Osteocyte (in vitro differentiated cells): ENCODE data around the gene NDUFS2. TPM values are rescaled to one million over a fixed set of nuclear protein-coding genes. Genes with fewer than 3 reads are reported as not detected.

Source experiments
- DNase-seq: peaks from one replicate; pipeline ENCODE4 v3.0.0; 2021; ENCODE audit warnings: mixed read lengths; ENCODE audit not compliant: unreplicated experiment; ENCODE audit errors: extremely low spot score
- H3K27ac Mint-ChIP-seq: one replicate; pipeline ENCODE4 v1.8.0; 2021; ENCODE audit warnings: mild to moderate bottlenecking, mixed read lengths; ENCODE audit not compliant: unreplicated experiment
- H3K27me3 Mint-ChIP-seq: one replicate; pipeline ENCODE4 v1.8.0; 2021; ENCODE audit warnings: mixed read lengths; ENCODE audit not compliant: unreplicated experiment
- H3K36me3 Mint-ChIP-seq: one replicate; pipeline ENCODE4 v1.8.0; 2021; ENCODE audit warnings: mixed read lengths; ENCODE audit not compliant: unreplicated experiment
- H3K4me1 Mint-ChIP-seq: one replicate; pipeline ENCODE4 v1.8.0; 2021; ENCODE audit warnings: mixed read lengths; ENCODE audit not compliant: unreplicated experiment
- H3K4me3 Mint-ChIP-seq: one replicate; pipeline ENCODE4 v1.8.0; 2021; ENCODE audit warnings: mild to moderate bottlenecking, moderate library complexity, mixed read lengths; ENCODE audit not compliant: unreplicated experiment
- H3K9me3 Mint-ChIP-seq: one replicate; pipeline ENCODE4 v1.8.0; 2021; ENCODE audit warnings: mixed read lengths; ENCODE audit not compliant: unreplicated experiment
- total RNA-seq: library from RNA; stranded (reverse); gene quantifications from 2 replicates; pipeline ENCODE4 v1.2.1, GENCODE V29; 2021
- TF ChIP-seq, protein P1 (sequence below): fragments of 200-600 bp; sonication (generic); IDR thresholded peaks from 2 replicates; pipeline ENCODE4 v1.5.0; 2021; ENCODE audit warnings: antibody characterized with exemption, mild to moderate bottlenecking, moderate library complexity

Gene NDUFS2
- total RNA-seq, 1 donor from 2014 or later = 82.5 TPM

DNA sequence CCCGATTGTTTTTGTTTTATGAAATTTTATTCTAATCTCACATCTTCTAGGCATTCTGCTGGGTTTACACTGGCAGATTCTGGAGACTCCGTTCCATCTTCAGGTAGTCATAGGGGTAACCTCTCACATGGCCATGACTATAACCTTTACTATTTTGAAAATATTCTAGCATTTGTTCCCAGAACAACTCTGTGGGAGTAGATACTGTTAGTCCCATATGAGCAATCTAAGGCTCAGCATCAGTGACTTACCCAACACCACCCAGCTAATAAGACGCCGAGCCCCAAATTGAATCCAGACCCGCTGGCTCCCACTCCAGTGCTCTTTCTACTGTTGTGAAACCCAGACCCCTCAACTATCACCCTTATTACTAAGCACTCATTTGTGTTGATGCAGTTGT is 13.1 kb upstream of the NDUFS2 start:
- Mint-ChIP-seq H3K4me3 (no peak overlapping the region), H3K9me3 (no peaks in the 10 kb centered on the region), H3K4me1 (peaks cover 11% of the 10 kb centered on the region), H3K27me3 (no peaks in the 10 kb centered on the region), H3K27ac (no peak overlapping the region), H3K36me3 (peaks cover 2% of the 10 kb centered on the region)
- TF ChIP-seq, protein P1, sequence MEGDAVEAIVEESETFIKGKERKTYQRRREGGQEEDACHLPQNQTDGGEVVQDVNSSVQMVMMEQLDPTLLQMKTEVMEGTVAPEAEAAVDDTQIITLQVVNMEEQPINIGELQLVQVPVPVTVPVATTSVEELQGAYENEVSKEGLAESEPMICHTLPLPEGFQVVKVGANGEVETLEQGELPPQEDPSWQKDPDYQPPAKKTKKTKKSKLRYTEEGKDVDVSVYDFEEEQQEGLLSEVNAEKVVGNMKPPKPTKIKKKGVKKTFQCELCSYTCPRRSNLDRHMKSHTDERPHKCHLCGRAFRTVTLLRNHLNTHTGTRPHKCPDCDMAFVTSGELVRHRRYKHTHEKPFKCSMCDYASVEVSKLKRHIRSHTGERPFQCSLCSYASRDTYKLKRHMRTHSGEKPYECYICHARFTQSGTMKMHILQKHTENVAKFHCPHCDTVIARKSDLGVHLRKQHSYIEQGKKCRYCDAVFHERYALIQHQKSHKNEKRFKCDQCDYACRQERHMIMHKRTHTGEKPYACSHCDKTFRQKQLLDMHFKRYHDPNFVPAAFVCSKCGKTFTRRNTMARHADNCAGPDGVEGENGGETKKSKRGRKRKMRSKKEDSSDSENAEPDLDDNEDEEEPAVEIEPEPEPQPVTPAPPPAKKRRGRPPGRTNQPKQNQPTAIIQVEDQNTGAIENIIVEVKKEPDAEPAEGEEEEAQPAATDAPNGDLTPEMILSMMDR = no peak
- DNase-seq = no peak

DNA sequence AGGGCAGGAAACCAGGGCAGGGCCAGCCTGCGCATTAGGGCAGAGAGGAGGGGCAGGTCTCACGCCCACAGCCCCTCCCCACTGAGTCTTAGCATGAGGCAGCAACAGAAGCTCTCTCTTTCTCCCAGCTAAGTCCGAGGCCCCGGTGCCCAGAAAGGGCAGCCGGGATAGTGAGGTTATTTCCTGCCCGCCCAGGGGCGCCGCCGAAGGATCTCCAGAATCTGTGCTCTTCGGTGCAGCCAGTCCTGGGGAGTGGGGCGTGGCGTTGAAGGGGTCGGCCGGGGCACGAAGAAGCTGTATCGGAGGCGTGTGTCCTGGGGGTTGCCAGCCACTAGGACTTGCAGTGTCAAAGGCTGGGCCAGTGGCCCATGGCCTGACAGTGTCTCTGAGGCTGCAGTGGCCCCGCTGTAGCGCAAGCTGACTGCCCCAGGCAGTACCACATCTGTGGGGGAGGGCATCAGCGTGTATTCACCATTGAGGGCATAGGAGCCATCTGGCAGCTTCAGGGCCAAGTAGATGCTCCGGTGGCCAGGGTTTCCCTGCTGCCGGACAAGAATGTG is 11.1 kb upstream of the NDUFS2 start:
- no peaks in the 10 kb centered on the region for H3K9me3 Mint-ChIP-seq
- peaks cover 2% of the 10 kb centered on the region for H3K36me3 Mint-ChIP-seq
- no peaks in the 10 kb centered on the region for H3K27me3 Mint-ChIP-seq
- peaks cover 4% of the 10 kb centered on the region for H3K4me1 Mint-ChIP-seq
- no peak overlapping the region for H3K27ac Mint-ChIP-seq
- DNase-seq = no peak
- no peak overlapping the region for H3K4me3 Mint-ChIP-seq
- TF ChIP-seq, protein P1 = no peak

DNA sequence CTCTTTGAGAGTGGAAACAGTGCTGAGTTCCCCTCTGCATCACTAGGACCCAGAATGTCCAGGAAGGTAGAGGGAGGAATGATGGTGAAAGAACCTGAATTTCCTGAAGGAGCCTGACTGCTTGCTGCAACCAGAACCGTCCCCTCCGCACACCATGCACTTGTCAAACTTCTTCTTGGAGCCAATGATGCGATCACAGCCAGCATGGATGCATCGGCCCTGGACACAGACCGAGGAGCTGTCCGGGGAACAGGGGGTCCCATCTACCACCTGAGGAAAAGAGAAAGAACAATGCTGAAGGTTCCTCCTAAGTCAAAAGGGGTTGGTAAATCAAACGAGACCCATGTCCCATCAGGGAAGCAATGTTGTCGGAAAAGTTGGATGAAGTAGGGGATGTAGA is 10.2 kb upstream of the NDUFS2 start:
- Mint-ChIP-seq H3K27ac (no peak overlapping the region), H3K4me1 (peaks cover 13% of the 10 kb centered on the region), H3K4me3 (no peak overlapping the region), H3K27me3 (no peaks in the 10 kb centered on the region), H3K36me3 (peaks cover 2% of the 10 kb centered on the region), H3K9me3 (no peaks in the 10 kb centered on the region)
- TF ChIP-seq, protein P1 = no peak
- no peak for DNase-seq

DNA sequence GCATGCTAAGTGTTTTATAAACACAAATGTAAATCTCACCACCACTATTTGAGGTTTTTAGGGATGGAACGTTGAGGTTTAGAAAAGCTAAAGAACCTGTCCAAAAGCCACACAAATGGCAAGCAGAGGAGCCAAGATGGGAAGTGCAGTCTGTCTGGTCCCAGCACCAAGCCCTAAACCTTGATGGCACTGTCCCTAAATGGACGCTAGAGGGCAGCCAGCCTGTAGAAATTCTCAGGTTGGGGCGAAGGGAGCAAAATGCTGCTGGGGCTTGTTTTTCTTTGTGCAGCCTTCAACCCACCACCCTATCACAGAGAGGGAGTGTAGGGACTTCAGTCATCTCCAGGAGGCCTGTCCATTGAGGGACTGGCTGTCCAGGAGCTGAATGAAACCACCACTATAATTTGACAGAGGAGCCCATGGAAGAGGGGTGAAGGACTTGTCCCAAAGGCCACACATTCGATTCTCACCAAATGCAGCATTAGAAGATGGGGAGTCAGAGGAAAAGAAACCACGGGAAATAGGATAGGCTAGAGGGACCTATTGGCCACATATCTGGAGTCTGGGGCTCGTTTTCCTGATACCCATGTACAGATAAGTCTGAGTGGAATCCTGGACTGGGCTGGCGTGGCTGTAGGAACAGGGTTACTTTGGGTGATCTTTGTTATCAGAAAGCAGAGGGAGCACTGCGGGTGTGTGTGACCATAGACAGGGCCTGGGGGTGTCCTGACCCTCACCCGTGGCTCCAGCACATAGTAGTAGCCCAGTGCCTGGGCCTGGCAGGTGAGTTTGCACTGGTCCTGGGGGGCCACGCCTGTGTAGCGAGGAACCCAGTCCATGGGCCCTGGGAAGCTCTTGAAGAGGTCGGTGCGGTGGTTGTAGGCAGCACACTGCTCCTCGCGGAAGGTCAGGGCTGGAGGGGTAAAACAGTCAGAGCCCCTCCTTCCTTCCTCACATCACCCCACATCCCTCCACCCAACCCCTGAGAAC is 9.4 kb upstream of the NDUFS2 start:
- no peak overlapping the region for H3K27ac Mint-ChIP-seq
- peaks cover 21% of the 10 kb centered on the region for H3K4me1 Mint-ChIP-seq
- peaks cover 2% of the 10 kb centered on the region for H3K36me3 Mint-ChIP-seq
- TF ChIP-seq, protein P1 = peak; percentile 88
- no peak overlapping the region for H3K4me3 Mint-ChIP-seq
- DNase-seq = no peak
- no peaks in the 10 kb centered on the region for H3K27me3 Mint-ChIP-seq
- no peaks in the 10 kb centered on the region for H3K9me3 Mint-ChIP-seq

DNA sequence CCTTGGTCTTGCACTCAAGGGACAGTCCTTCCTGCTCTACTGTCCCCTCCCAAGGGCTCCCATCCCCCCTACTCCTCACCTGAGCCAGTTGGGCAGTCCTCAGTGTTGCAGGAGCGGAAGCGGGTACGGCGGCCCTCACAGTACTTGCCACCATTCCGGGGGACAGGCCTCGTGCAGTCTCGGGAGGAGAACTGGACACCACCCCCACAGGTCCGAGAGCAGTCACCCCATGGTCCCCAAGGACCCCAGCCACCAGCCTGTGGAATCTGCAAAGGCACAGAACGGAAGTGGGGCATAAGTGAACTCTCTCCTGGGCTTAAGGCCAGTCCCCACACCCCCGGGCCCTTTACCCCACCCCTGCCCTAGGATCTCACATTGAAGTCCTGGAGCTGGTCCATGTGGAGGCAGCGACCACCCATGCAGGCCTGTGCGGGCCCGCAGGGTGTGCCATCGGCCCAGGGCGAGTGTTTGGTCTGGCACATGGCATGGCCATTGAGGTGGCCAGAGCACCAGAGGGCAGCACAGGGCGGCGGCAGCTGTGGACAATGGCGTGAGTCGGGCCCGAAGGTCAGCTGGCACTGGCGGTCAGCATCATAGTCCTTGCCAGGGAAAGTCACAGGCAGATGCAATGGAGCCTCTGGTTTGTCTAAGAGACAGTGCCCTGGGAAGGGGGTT is 8.5 kb upstream of the NDUFS2 start:
- no peaks in the 10 kb centered on the region for H3K9me3 Mint-ChIP-seq
- peaks cover 30% of the 10 kb centered on the region for H3K4me1 Mint-ChIP-seq
- no peak for DNase-seq
- no peak overlapping the region for H3K27ac Mint-ChIP-seq
- H3K36me3 Mint-ChIP-seq = peaks cover 2% of the 10 kb centered on the region
- no peaks in the 10 kb centered on the region for H3K27me3 Mint-ChIP-seq
- no peak overlapping the region for H3K4me3 Mint-ChIP-seq
- TF ChIP-seq, protein P1 = no peak
